Thyroid gland (tissue), 4 donors: Measurements from ENCODE around the gene SCAF8. TPM values are rescaled to one million over a fixed set of nuclear protein-coding genes. Genes with fewer than 3 reads are reported as not detected.

Experiments used
- DNase-seq, 2 donors: peaks; one replicate each; pipeline ENCODE4 v3.0.0-alpha.2; 2019
- H3K27ac ChIP-seq, 3 donors: fragments of 200-600 bp; sonication (generic); 1 replicate in 2 of 3; 2 replicates in 1 of 3; pipeline ENCODE4 v1.5.1; 2016 to 2019; ENCODE audit warnings: mild to moderate bottlenecking in 1 of 3, moderate library complexity in 1 of 3
- H3K27me3 ChIP-seq: fragments of 200-600 bp; sonication (generic); one replicate; pipeline ENCODE4 v1.5.1; 2019
- H3K36me3 ChIP-seq, 2 donors: fragments of 200-600 bp; sonication (generic); one replicate each; pipeline ENCODE4 v1.5.1; 2016 to 2019
- H3K4me1 ChIP-seq, 2 donors: fragments of 200-600 bp; sonication (generic); one replicate each; pipeline ENCODE4 v1.5.1; 2017 to 2019
- H3K4me3 ChIP-seq, 3 donors: fragments of 200-600 bp; sonication (generic); replicated peaks in 1 of 3; 1 replicate in 2 of 3; 2 replicates in 1 of 3; pipeline ENCODE4 v1.5.1; 2016; ENCODE audit warnings: mild to moderate bottlenecking in 1 of 3
- H3K9me3 ChIP-seq: fragments of 200-600 bp; sonication (generic); one replicate; pipeline ENCODE4 v1.5.1; 2017
- POLR2A ChIP-seq, 2 donors: fragments of 450-650 bp; IDR thresholded peaks; one replicate each; pipeline ENCODE4 v1.6.1; 2017; ENCODE audit warnings: antibody characterized with exemption in 2 of 2, mild to moderate bottlenecking in 2 of 2, moderate library complexity in 1 of 2
- WGBS, 2 donors: methylation state at CpG; one replicate each; pipeline ENCODE4 v1.1.5; 2017; 5-methylcytosine and 5-hydroxymethylcytosine counted together
- intact Hi-C: fragments of 100-400 bp; cut with DNase I; formaldehyde crosslinking; loops from one replicate; pipeline ENCODE4 v1.15.1; 2023
- total RNA-seq, 4 donors: library from RNA; depleted of rRNA; stranded (reverse); fragments of >200 nt; gene quantifications; one replicate each; pipeline ENCODE4 v1.2.3, GENCODE V29; 2016
- TF ChIP-seq, protein P1 (sequence below), 6 experiments: fragments of 200-600 bp in 3 of 6; fragments of 450-650 bp in 3 of 6; sonication (generic) in 3 of 6; IDR thresholded peaks; one replicate each; pipeline ENCODE4 v1.5.1; 2016 to 2019; ENCODE audit warnings: antibody characterized with exemption in 6 of 6, mild to moderate bottlenecking in 2 of 6, inconsistent platforms in 1 of 6, moderate library complexity in 1 of 6

The SCAF8 gene
- total RNA-seq, 4 donors from 2014 or later: 60.9 to 88.8 (median 65.1) TPM

DNA sequence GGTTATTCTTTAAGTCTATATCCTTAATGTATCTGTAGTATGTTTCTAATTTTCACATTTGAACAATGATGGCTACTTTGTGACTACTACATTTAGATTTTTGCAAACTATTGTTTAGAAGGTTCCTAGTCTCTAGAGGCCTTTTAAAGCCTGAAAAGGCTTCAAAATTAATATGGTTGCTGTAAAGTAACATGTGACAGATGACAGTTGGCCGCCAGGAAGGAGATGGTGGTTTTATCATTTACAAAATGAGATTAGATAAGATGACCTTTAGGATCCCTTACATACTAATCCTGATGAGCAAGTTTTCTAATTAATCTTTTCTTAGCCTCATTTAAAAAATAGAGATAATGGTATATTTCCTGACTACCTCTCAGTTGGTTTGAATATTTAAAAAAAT, 18.8 kb downstream of the SCAF8 start:
- 84 to 90% methylated on average over 1 of the region's 1 CpG for WGBS, 2 donors
- Histone ChIP-seq H3K36me3 (peaks cover 0 to 3% of the 10 kb centered on the region in 2 donors), H3K4me3 (no peak overlapping the region), H3K9me3 (no peaks in the 10 kb centered on the region), H3K4me1 (peaks cover 3 to 9% of the 10 kb centered on the region in 2 donors), H3K27ac (no peak overlapping the region), H3K27me3 (no peaks in the 10 kb centered on the region)
- no peak for DNase-seq
- TF ChIP-seq, protein P1, sequence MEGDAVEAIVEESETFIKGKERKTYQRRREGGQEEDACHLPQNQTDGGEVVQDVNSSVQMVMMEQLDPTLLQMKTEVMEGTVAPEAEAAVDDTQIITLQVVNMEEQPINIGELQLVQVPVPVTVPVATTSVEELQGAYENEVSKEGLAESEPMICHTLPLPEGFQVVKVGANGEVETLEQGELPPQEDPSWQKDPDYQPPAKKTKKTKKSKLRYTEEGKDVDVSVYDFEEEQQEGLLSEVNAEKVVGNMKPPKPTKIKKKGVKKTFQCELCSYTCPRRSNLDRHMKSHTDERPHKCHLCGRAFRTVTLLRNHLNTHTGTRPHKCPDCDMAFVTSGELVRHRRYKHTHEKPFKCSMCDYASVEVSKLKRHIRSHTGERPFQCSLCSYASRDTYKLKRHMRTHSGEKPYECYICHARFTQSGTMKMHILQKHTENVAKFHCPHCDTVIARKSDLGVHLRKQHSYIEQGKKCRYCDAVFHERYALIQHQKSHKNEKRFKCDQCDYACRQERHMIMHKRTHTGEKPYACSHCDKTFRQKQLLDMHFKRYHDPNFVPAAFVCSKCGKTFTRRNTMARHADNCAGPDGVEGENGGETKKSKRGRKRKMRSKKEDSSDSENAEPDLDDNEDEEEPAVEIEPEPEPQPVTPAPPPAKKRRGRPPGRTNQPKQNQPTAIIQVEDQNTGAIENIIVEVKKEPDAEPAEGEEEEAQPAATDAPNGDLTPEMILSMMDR (IDR thresholded peaks at IDR 0.05): no peak
- no peak for TF ChIP-seq POLR2A (IDR thresholded peaks at IDR 0.05)
- intact Hi-C loops: no loop called here

DNA sequence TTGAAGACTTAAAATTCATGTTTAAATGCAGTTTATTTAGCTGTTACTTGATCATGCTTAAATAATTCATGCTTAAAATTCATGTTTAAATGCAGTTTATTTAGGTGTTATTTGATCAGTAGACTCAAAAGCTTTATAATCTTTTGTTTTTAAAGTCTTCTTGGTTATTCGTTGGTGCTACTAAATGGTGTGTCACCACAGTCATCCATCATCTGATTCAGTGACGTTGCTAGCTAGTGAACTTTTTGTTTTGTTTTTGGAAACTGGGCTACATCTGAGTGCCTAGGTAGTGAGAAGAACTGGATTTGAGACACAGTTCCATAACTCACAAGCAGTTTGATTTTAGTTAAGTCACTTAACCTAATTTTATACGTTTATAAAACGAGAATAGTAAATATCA, 20.9 kb downstream of the SCAF8 start:
- Histone ChIP-seq H3K4me1 (peaks cover 9 to 12% of the 10 kb centered on the region in 2 donors), H3K27ac (no peak overlapping the region), H3K4me3 (no peak overlapping the region), H3K27me3 (no peaks in the 10 kb centered on the region), H3K9me3 (no peaks in the 10 kb centered on the region), H3K36me3 (peaks cover 0 to 3% of the 10 kb centered on the region in 2 donors)
- TF ChIP-seq, protein P1 (IDR thresholded peaks at IDR 0.05): no peak
- TF ChIP-seq POLR2A (IDR thresholded peaks at IDR 0.05): no peak
- WGBS, 2 donors: 67 to 68% methylated on average over 4 of the region's 4 CpGs
- intact Hi-C loops: no loop called here
- DNase-seq: no peak

DNA sequence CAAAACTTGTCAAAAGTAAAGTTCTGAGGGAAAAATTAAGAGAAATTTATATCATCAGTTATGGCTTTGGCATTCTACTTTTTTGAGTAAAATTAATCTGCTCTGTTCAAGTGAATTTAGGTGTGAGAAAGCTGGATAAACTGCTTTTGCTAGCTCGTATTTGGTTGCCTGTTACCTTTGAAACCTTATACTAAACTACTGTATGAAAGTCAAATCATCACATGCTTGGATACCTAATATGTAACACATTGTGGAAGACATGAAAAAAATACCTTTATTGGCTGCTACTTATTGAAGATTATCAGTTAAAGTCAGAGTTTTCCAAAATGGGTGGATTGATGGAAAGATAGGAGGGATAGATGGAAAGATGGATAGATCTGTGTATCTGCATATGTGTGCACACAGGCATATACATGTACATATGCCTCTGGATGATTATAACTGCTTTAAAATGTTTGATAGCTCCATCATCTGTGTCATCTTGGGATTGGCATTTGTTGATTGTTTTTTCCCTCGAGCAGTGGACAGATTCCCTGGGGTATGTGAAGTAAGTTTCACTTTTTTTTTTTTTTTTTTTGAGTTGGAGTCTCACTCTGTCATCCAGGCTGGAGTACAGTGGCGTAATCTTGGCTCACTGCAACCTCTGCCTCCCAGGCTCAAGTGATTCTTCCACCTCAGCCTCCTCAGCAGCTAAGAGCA, 24.3 kb downstream of the SCAF8 start:
- DNase-seq: peak in 1 of 2 donors; percentile 17
- TF ChIP-seq, protein P1 (IDR thresholded peaks at IDR 0.05): no peak
- no peak for TF ChIP-seq POLR2A (IDR thresholded peaks at IDR 0.05)
- Histone ChIP-seq H3K9me3 (no peaks in the 10 kb centered on the region), H3K27me3 (no peaks in the 10 kb centered on the region), H3K27ac (no peak overlapping the region), H3K4me3 (no peak overlapping the region), H3K4me1 (peaks cover 9 to 12% of the 10 kb centered on the region in 2 donors), H3K36me3 (no peaks in the 10 kb centered on the region)
- WGBS, 2 donors: 54 to 66% methylated on average over 3 of the region's 3 CpGs
- intact Hi-C loops: no loop called here

DNA sequence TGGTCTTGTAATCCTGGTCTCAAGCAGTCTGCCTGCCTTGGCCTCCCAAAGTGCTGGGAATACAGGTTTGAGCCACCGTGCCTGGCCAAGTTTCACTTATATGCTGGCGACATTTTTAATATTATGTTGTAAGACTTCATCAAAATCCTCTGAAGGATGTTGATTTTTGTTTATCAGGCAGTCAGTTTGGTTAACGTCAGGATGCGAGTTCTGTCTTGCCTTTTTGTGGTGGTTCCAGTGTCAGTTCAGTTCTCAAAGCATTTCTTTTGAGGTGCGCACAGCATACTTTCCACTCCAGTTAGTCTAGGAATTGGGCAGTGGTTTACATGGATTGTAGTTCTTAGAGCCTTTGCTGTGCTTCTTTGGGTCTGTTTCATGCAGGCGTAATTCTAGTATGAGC, 24.9 kb downstream of the SCAF8 start:
- peaks cover 13 to 14% of the 10 kb centered on the region in 2 donors for H3K4me1 ChIP-seq
- intact Hi-C loops: no loop called here
- WGBS, 2 donors: 85 to 87% methylated on average over 6 of the region's 6 CpGs
- H3K4me3 ChIP-seq: no peak overlapping the region
- H3K36me3 ChIP-seq: no peaks in the 10 kb centered on the region
- TF ChIP-seq, protein P1 (IDR thresholded peaks at IDR 0.05): no peak
- no peak for TF ChIP-seq POLR2A (IDR thresholded peaks at IDR 0.05)
- no peak overlapping the region for H3K27ac ChIP-seq
- DNase-seq: no peak
- no peaks in the 10 kb centered on the region for H3K27me3 ChIP-seq
- no peaks in the 10 kb centered on the region for H3K9me3 ChIP-seq

DNA sequence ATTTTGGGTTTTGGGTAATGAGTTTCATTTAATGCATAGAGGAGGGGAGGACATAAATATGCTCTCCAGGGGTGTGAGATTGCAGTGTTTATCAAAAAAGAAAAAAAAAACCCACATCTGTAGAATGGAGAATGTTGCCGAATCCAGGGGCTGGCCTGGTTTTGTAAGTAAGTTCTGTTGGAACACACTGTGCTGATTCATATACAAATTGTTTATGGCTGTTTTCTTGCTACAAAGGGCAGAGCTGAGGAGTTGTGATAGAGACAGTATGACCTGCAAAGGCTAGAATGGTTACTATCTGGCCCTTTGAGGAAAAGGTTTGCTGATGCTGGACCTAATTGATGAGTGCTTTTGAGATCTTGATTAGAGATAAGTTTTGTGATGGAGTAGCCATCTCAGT, 30.4 kb downstream of the SCAF8 start:
- intact Hi-C loops: no loop called here
- H3K27me3 ChIP-seq: no peaks in the 10 kb centered on the region
- DNase-seq: no peak
- H3K9me3 ChIP-seq: no peaks in the 10 kb centered on the region
- 77 to 86% methylated on average over 1 of the region's 1 CpG for WGBS, 2 donors
- peaks cover 51 to 52% of the 10 kb centered on the region in 2 donors for H3K4me1 ChIP-seq
- no peaks in the 10 kb centered on the region for H3K36me3 ChIP-seq
- no peak overlapping the region for H3K4me3 ChIP-seq
- TF ChIP-seq POLR2A (IDR thresholded peaks at IDR 0.05): no peak
- TF ChIP-seq, protein P1 (IDR thresholded peaks at IDR 0.05): no peak
- H3K27ac ChIP-seq: no peak overlapping the region
